Activated T-helper 1 cell treated with Interleukin-2 at 50 U/mL for 16 hours (primary cell): ENCODE data around the gene ZFAND2B.

Experiments
- DNase-seq: peaks from one replicate; pipeline ENCODE4 v3.0.0-alpha.2; 2020; ENCODE audit warnings: low read depth

Gene ZFAND2B

DNA sequence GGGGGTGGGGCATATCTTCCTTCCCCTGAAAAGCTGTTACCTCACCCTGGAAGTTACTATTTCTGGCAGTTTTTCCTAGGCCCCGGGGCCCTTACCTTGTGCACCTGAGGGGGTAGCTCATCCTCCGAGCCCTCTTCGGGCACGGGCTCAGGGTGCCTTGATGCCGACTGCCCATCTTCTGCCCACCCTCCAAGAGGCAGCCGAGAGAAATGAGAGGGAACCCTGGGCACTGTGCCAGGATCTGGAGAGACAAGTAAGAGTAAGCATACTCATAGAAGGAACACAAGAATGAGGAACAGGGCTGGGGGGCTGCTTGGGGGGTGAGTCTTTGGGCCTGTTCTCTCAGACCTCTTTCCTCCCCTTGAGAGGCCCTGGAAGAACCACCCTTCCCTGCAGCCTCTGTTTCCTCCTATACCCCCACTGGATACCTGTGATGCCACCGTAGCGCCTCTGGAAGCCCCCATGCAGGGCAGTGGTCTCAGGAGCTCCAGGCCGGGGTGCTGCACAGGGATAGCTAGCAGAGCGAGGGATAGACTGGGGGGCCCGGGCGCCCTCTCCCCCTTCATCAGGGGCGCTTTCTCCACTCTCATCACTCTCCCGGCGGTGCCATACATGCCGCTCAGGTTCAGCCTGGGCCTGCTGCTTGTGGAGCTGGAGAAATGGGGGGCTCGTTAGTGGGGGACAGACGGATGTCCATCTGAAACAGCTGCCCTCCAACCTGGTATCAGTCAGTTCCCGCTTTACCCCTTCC lies 14.2 kb downstream of the ZFAND2B start:
- no peak for DNase-seq

DNA sequence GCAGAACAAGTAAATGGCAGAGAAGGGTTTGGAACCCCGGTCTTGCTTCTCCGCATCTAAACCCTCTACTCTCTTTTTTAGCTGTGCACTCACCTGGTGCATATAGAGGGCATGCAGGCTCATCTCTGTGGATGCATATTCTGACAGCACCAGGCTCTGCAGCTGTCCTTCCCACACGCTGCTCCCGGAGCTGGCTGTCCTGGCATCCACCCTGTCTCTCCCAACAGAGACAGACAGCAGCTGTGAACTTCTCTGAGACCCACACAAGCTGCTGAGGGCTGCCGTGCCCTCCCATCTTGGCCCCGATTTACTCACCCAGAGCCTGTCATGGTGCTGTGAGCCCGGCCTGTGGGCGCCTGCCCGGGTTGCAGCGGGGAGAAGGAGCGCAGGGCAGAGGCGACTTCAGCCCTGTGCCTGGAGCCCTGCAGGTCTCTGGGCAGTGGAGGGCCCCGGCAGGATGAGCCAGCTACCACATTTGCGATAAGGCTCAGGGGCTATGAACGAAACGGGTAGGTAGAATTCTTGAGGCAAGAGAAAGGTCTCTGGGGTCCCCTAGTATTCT lies 15.5 kb downstream of the ZFAND2B start:
- no peak for DNase-seq

DNA sequence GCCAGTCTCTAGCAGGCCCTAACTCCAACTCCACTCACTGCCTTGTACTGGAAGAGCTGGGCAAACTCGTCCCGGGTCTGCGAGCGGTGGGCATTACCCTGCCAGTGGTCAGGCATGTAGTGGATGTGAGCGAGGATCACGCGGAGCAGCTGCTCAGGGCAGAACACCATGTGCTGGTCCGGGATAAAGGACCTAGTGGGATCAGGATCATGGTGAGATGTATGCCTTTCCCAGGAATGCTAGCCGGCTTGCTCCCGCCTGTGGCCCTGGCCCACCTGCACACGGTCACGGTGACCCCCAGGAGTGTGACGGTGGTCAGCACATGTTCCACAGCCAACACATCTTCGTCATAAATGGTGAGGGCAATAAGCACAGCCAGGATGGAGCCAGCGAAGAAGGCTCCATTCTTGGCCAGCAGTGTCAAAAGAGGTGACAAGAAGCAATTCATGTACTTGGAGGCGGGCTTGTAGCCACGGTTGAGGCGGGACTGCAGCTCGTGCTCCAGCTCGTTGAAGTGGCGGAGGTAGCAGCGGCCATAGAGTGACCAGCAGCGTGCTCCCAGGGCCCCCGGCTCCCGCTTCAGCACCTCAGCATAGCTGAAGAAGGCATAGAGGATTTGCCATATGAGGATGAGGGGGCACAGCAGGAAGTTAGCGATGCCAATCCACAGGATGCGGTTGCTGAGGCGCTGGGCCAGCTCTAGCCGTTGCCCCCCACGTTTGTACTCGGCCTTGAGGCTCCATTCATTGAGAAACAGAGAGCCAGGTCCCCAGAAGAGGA lies 17.4 kb downstream of the ZFAND2B start:
- no peak for DNase-seq

DNA sequence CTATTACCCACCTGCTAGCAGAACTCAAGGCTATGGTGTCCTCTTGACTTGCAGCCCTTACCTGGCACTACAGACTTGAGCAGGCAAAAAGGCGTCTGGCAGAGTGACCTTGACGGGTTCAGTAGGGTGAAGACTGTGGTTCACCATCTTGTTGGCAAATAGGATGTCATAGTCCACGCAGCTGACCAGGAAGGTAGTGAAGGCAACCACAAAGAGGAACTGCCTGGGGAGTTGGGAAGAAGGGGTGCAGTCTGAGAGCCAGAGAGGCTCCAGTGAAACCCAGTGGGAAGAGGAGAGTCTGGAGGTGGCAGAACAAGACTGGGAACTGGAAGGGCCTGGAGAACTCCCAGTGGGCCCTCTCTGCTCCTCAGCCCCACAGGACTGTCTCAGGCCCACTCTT lies 18.8 kb downstream of the ZFAND2B start:
- DNase-seq: no peak

DNA sequence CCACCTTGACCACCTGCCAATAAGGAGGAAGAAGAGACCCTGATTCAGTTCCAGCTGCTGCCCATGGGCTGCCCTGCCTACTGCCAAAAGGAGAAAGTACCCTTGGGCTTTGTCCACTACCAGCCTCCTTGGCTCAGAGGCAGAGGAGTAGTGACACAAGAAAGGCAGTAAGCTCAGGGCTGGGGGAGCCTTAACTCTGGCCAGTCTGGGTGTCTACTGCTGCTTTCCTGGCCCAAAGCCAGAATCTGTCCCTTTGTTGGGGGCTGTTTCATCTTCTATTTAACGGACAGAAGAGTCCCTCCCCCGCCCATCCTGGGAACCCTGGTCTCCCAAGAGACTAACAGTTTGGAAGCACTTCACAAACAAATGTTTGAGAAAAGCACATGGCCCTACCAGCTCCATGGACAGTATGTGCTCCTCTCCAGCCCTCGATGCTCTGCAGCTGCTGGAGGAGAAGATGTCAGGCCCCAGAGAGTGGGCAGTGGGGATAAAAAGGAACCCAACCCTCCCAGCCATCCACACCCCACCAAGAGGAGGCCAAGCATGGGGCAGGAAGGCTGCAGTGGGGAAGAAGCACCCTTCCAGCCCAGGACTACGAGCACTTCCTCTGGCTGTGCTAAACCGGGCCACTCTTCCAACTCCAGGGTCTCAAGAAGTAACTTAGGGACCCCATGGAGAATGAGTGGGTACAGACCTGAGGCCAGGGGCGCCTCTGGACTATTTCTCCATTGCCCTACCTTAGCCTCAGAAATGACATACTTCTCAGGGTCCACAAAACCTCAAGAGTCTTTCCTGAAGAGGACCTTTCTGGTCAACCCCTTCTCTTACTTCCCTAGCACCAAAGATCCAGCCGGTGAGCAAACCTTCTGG lies 21.7 kb downstream of the ZFAND2B start:
- DNase-seq: no peak

DNA sequence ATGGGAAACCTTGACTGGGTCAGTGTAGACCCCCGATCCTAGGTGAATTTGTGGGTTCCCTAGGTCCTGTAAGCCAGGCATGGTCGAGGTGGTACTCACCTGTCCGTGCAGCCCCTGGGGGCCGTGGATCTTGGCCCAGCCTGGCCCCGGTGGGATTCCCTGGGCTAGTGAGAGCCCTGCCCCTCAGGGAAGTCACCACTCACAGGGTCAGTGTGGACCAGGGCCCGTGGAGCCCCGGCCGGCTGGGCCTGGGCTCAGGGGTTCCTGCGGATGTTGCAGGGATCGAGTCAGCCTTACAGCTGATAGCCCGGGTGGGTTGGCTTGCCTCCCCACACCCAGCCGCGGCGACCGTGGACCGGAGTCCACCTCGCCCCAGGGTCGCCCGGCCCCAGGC lies 22.3 kb downstream of the ZFAND2B start:
- no peak for DNase-seq

DNA sequence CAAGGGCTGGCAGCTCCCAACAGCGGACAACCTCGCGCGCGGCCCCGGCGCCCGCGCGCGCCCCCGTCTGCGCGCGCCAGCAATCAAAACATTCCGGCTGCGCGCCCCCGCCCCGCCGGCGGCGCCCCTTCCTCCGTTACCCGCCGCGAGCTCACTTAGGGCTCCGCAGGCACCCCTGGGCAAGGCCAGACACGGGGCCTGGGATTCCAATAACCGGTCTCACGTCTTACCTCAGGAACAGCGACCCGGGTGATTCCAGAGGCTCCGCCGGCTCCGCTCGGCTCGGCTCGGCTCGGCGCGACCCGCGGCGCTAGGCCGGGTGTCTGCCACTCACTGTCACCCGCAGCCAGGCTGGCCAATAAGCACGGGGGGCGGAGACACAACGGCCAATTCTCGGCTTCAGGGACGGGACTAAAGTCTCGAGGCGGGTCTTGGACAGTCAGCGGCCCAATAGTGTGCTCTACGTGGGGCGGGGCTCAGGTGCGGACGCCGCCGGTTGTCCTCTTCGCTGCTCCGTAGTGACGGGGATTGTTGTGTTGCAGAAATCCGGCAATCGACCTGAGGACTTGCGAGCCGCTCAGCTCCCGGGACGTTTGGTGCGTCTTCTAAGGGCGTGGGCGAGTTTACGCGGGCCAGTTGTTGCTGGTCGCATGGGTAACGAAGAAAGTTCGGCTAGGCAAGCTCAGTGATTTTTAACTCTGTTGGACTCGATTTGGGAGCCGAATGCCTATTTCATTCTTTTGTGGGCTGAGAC lies 22.9 kb downstream of the ZFAND2B start, which contains the start of the genes ANKZF1 and ATG9A:
Gene ANKZF1, plus strand, starts transcription at position 502 of the 754 bp plus-strand sequence. CDS start 452 bp downstream, outside the sequence.
Gene ATG9A, minus strand, starts transcription at position 332 of the 754 bp plus-strand sequence. CDS start 1,612 bp downstream, outside the sequence.
- DNase-seq: peak; percentile 96

DNA sequence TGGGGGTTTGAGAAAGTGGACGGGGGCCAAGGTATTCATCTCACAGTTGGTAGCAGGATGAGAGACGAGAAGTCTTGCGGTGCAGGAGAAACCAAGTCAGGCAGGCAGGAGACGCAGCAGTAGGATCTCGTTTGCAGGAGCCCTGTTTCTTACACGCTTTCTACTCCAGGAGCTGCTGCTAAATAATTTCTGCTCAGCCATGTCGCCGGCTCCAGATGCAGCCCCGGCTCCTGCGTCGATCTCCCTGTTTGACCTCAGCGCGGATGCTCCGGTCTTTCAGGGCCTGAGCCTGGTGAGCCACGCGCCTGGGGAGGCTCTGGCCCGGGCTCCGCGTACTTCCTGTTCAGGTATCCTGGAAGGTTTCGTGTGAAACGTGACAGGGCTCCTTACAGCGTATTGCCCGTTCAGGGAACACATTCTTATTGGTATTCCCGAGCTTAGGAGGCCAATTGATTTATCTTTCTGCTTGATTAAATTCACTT lies 23.5 kb downstream of the ZFAND2B start:
- DNase-seq: no peak

DNA sequence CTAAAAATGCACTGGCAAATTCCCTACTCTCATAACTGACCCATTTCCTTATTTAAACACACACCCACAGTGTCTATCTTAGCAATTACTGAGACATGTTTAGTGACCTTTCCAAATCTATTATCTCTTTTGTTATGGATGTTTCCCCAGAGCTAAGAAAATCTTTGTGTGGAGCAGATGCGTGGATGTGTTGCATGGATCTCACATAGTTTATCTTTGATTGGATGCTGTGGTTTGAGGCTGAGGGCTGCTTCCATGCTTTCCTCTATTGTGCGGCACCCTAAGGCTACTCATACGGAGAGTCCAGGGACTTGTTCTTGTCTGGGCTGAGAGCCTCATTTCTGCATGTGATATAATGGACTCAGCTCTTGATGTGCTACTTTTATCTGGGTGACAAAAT lies 27.7 kb downstream of the ZFAND2B start:
- DNase-seq: no peak

DNA sequence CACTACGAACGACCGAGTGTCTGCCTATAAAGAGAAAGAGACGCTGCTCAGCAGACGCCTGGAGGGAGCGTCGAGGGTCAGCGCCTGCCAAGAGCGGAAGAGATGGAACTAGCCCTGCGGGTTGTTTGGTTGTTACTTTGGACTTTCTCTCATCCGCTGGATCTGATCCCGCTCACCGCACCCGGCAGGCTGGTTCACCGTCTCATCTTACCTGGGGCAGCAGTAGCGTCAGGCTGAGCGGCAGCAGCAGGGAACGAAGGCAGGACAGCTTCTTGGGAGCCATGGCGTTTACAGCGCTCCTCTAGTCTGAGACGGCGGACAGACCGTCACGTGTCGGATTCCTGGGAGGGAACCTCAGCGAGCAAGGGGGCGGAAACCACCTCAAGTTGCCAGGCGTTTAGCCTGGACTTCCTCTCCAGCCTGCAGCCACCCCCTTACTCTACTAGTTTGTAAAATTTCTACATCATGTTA lies 36.7 kb downstream of the ZFAND2B start:
- no peak for DNase-seq

DNA sequence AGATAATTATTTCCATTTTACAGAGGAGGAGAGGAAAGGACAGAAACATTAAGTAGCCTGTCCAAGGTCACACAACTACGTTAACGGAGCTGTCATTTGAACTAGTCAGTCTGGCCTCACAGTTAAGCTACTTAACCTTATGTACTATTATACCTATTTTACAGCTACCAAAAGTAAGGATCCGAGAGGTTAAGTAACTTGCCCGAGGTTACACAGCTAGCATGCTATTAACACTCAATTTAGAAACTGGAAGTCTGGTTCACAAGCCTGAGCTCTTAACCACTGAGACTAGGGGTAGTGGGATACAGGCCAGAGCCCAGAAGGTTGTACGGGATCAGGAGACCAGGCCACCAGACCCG lies 38.2 kb downstream of the ZFAND2B start:
- no peak for DNase-seq

DNA sequence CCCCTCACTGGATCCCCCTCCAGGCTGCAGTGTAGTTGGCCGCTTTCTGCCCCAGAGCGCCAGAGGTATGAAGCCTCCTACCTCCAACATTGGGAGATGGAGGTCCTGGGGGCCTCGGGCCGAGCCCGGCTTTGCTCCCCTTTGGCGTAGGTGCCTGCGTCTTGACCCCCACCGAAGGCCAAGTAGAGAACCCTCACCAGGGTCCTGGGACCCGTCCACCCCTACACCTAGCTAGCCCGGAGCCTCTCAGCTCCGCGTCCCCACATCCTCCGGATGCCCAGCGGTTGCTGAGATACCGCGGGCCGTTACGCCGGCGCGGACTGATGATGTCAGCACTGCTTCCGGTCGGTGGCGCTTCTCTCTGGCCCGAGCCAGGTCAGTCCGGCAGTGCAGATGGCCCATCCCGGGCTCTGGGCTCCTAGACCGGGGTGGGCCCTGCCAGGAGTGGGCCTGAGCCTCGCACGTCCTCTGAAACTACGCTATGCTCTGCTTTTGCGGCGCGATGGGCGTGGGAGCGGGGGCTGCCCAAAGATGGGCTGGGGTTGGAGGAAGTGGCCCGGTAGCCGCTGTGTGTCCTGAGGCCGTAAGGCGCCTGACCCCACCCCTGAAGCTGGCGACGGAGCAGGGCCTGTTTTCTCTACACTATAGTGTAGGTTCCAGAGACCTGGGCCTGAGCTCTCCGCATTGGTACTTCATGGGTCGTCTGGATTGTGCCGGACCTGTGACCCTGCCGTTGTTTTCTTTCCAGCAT lies 38.7 kb downstream of the ZFAND2B start, which contains the start of the genes GLB1L and STK16:
Gene GLB1L, minus strand, starts transcription at position 297 of the 751 bp plus-strand sequence. CDS start 1,871 bp downstream, outside the sequence.
Gene STK16, plus strand, starts transcription at position 332 of the 751 bp plus-strand sequence. CDS start 521 bp downstream, outside the sequence.
- peak; percentile 82 for DNase-seq

DNA sequence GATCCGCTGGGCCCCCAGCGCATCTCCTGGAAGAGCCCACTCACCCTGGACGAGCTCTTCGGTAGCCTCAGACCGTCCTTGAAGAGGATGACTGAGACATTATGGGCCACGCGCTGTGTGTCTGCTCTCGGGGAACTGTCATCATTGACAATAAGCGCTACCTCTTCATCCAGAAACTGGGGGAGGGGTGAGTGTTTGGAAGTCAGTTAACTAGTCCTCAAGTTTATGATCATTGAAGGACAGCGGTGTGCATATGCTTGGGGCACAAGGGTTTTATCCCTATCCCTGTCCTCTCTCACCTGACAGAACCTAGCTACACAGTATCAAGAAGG lies 39.3 kb downstream of the ZFAND2B start:
- DNase-seq: no peak

DNA sequence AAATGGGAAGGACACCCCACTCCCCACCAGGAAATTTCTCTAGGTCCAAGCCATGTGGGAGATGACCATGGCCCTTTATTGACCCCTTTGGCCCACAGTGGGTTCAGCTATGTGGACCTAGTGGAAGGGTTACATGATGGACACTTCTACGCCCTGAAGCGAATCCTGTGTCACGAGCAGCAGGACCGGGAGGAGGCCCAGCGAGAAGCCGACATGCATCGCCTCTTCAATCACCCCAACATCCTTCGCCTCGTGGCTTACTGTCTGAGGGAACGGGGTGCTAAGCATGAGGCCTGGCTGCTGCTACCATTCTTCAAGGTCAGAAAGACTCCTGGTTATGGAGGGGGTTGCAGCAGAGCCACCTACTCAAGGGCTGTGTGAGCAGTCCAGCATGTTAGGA lies 40.0 kb downstream of the ZFAND2B start:
- DNase-seq: no peak

DNA sequence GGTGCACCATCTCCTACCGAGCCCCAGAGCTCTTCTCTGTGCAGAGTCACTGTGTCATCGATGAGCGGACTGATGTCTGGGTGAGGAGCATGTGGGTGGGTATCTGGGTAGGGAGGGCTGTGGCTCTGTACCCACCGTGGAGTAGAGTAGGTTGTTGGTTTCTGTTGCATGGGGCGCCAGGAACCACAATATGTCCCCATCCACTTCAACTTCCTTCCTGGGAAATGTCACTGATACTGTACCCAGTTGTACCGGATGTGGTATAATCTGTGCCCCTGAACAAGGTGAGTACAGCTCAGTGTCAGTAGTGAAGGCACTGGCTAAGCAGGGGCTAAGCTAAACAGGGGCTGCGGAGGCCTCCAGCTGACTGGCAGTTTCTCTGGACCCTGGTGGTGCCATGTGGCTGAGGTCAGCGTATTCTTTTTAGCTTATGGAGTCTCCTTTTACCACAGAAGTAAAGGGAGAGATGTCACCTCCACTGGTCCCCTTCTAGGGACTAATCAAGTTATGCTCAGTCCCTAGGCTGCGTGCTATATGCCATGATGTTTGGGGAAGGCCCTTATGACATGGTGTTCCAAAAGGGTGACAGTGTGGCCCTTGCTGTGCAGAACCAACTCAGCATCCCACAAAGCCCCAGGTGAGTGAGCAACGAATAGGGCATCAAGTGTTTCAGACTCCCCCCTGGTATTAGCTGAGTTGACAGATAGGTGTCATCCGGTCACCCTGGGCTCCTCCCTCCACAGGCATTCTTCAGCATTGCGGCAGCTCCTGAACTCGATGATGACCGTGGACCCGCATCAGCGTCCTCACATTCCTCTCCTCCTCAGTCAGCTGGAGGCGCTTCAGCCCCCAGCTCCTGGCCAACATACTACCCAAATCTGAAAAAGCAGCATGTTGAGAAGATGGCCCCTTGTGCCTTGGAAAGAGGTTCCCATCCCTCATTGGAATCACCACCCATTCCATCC lies 41.4 kb downstream of the ZFAND2B start:
- peak; percentile 43 for DNase-seq

DNA sequence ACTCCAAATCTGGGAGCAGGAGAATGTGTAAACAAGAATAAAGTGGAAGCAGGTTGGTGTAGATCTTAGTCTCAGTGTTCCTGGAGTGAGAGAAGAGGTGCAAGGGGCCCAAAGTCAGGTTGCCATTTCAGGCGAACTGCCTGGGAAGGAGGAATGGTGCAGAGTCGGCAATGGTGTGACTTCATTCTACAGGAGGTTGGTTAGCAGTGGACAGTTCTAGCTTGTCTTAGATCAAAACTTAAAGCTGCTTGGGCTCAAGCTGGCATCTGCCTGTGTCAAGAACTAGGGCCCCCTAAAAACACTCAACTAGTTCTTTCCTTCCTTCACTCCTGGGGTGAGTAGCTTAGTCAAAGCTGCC lies 42.2 kb downstream of the ZFAND2B start:
- no peak for DNase-seq

DNA sequence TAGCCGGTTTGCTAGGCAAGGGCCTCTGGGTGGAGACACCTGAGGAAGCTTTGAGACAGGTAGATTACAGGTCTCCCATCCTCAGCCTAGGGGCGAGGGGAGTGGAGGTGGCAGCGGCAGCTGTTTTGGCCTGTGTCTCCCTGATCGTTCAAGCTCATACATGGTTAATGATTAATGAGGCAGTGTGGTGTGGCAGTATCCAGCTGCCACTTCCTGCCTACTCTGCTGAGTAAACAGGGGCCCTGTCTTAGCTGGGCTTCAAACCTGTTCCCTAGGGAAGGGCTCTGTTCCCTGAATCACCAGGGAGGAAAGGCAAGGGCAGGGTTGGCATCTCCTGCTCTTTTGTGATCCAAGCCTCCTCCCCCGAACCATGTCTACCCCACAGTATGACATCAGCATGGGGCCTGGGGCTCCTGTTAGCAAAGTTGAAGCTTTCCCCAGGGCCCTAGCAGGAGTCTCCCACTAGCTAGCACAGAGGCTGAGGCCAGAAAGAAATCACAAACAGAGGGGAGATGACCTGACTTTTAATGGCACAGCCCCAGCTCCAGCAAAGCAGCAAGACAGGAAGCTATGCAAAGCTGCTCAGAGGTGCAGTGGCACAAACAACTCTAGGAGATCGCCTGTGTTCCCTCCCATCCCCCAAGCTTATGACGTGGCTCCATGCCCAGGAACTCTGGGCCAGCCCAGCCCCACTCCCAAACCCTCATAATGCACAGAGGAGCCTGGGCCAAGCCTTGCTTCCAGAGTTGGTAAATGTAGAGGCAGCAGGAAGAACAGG lies 42.8 kb downstream of the ZFAND2B start:
- peak; percentile 27 for DNase-seq
